SK-N-MC (cell line): ENCODE data around the gene MRAP.

Experiments used
- DNase-seq: peaks from one replicate; pipeline ENCODE4 v3.0.0-alpha.2; 2011; ENCODE audit warnings: low read depth, low spot score
- H3K27ac ChIP-seq: fragments of 200-600 bp; sonication (generic); 2 replicates; pipeline ENCODE4 v1.5.1; 2016; ENCODE audit warnings: mixed run types
- H3K36me3 ChIP-seq: fragments of 200-600 bp; sonication (generic); 2 replicates; pipeline ENCODE4 v1.6.1; 2017; ENCODE audit warnings: antibody characterized with exemption, low read length, mixed read lengths; ENCODE audit not compliant: insufficient read depth
- H3K4me3 ChIP-seq: fragments of 200-600 bp; sonication (generic); 2 replicates; pipeline ENCODE4 v1.5.1; 2016
- H3K9ac ChIP-seq: fragments of 200-600 bp; sonication (generic); 2 replicates; pipeline ENCODE4 v1.8.0; 2017; ENCODE audit warnings: mixed run types, mixed read lengths; ENCODE audit not compliant: insufficient read length
- H3K9me3 ChIP-seq: fragments of 200-600 bp; sonication (generic); 2 replicates; pipeline ENCODE4 v1.6.1; 2017; ENCODE audit warnings: low read depth, mild to moderate bottlenecking, antibody characterized with exemption, low read length, moderate library complexity, mixed read lengths
- EZH2 ChIP-seq: fragments of 200-600 bp; sonication (generic); IDR thresholded peaks from one replicate; pipeline ENCODE4 v1.6.1; 2017; ENCODE audit warnings: antibody characterized with exemption
- FOXP2 ChIP-seq: optimal IDR thresholded peaks from 2 replicates; pipeline ENCODE3; 2011; ENCODE audit warnings: mild to moderate bottlenecking, moderate library complexity; ENCODE audit not compliant: insufficient read depth; ENCODE audit errors: extremely low read length, control extremely low read depth
- POLR2AphosphoS5 ChIP-seq: IDR thresholded peaks from 2 replicates; pipeline ENCODE4 v1.6.1; 2012; ENCODE audit warnings: mild to moderate bottlenecking, low read depth, low read length, borderline replicate concordance

The MRAP gene

DNA sequence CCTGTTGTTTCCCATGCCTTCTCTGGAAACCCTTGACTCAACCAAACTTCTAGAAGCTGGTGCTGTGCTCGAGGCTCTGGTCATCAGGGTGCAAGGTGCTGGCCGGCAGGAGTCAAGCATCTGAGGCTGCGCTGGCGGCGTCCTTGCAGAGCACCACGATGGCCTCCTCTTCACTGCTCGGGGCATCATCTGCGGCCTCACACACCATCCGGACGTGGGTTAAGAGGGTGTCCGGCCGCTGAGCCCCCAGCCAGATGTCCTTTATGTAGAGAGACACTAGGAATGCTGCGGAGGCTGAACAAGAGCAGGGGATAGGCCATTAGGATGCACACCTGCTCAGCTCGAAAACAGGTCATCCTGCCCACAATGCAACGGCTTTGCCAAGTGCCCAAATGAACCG, 16.2 kb downstream of the MRAP start:
- H3K27ac ChIP-seq, result no peak overlapping the region
- no peak for DNase-seq
- H3K9me3 ChIP-seq, result no peaks in the 10 kb centered on the region
- TF ChIP-seq EZH2, result no peak
- no peak for TF ChIP-seq POLR2AphosphoS5
- no peak for TF ChIP-seq FOXP2
- H3K9ac ChIP-seq, result no peak overlapping the region
- H3K4me3 ChIP-seq, result no peak overlapping the region
- H3K36me3 ChIP-seq, result peaks cover 62% of the 10 kb centered on the region

GRCh38 chr21:32315511-32316281, 17.0 kb downstream of the MRAP start:
- no peak overlapping the region for H3K27ac ChIP-seq
- peaks cover 71% of the 10 kb centered on the region for H3K36me3 ChIP-seq
- TF ChIP-seq POLR2AphosphoS5 (no peak), EZH2 (no peak), FOXP2 (no peak)
- DNase-seq, result no peak
- no peak overlapping the region for H3K4me3 ChIP-seq
- no peaks in the 10 kb centered on the region for H3K9me3 ChIP-seq
- no peak overlapping the region for H3K9ac ChIP-seq

DNA sequence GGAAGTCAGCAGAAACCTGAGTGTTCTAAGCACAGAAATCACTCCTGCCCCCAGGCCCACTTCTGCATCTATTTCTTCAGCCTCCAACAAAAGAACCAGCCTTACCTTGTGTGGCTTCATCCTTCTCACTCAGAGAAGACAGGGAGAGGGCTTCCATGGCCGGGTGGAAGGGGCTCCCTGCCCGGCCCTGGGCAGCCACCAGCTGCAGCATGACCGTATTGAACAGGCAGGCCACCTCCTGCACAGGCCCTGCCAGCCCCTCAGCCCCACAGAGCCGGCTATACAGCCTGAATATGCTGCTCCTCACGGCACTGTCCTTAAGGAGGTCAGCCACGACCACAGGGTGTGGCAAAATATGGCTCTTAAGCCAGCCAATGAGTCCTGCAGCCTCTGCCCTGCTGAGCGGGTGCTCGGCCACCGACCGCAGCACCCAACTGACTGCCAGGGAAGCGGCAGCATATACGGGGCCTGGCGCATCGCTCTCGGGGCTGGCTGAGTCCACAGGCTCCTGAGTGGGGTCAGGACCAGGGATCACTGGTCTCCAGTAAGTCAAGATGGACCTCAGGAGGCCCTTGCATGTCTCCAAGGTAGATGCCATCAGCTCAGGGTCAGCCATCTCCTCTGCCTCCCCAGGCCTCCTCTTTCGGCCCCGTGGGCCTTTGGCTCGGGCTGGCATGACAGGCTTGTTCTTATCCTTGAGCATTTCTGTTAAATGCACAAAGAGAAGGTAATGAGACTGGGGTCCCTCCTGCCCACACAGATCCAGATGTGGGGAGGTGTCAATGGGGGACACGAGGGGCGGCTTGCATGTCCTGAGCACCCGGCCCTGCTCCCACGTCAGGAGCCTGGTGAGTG, 17.9 kb downstream of the MRAP start:
- no peak for DNase-seq
- no peak overlapping the region for H3K9ac ChIP-seq
- no peak overlapping the region for H3K4me3 ChIP-seq
- H3K36me3 ChIP-seq, result peaks cover 80% of the 10 kb centered on the region
- no peak overlapping the region for H3K27ac ChIP-seq
- H3K9me3 ChIP-seq, result no peaks in the 10 kb centered on the region
- TF ChIP-seq EZH2, result no peak
- TF ChIP-seq POLR2AphosphoS5, result no peak
- no peak for TF ChIP-seq FOXP2

GRCh38 chr21:32317726-32318125, 19.1 kb downstream of the MRAP start:
- Histone ChIP-seq H3K9ac (no peak overlapping the region), H3K4me3 (no peak overlapping the region), H3K9me3 (no peaks in the 10 kb centered on the region), H3K27ac (no peak overlapping the region), H3K36me3 (peaks cover 83% of the 10 kb centered on the region)
- no peak for TF ChIP-seq FOXP2
- TF ChIP-seq EZH2, result no peak
- TF ChIP-seq POLR2AphosphoS5, result no peak
- no peak for DNase-seq

- no peak overlapping the region for H3K27ac ChIP-seq
- TF ChIP-seq FOXP2 (no peak), EZH2 (no peak), POLR2AphosphoS5 (no peak)
- H3K9me3 ChIP-seq, result no peaks in the 10 kb centered on the region
- H3K9ac ChIP-seq, result no peak overlapping the region
- DNase-seq, result no peak
- H3K36me3 ChIP-seq, result peaks cover 93% of the 10 kb centered on the region
- H3K4me3 ChIP-seq, result no peak overlapping the region
These were observed 20.4 kb downstream of the MRAP start for GRCh38 chr21:32319012-32319411.

DNA sequence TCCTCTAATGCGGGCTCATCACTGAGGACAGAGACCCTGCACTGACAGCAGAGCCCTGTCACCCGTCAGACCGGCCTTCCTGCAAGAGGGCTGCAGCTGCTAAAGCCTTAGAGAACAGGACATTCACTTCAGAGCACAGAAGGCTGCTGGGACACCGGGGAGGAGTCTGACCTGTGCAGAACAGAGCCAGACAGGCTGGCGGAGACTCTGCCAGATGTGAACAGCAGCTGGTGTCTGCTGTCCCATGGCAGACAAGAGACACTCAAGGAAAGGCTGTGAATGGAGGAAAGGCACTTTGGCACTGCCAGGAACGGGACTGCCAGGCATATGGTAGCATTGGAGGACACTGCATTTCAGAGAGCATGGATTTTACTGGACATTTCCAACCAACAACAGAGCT, 21.4 kb downstream of the MRAP start:
- no peak for TF ChIP-seq FOXP2
- TF ChIP-seq POLR2AphosphoS5, result no peak
- TF ChIP-seq EZH2, result no peak

DNA sequence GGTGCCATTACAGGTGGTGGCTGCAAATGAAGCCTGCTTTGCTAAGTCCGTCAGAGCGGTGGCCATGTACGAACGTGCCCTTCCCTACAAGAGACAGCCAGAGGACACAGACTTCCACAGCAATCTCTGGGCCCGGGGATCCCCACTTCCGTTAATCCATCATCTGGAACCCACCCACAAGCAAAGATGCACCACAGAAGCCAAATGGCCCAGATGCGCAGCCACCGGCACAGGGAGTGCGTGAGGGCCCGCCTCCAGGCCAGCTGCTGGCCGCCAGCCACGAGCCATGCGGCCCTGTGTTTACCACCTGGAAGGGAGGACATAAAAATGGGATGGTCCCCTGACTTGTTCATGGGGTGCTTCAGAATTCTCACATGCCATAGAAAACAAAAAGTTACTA, 22.1 kb downstream of the MRAP start:
- TF ChIP-seq POLR2AphosphoS5, result no peak
- no peak for TF ChIP-seq EZH2
- no peak for TF ChIP-seq FOXP2
- no peak for DNase-seq

More for the DNA sequence above, 21.4 kb downstream of the MRAP start:
- Histone ChIP-seq H3K27ac (no peak overlapping the region), H3K36me3 (peaks cover 95% of the 10 kb centered on the region), H3K4me3 (no peak overlapping the region), H3K9ac (no peak overlapping the region), H3K9me3 (no peaks in the 10 kb centered on the region)
- no peak for DNase-seq

DNA sequence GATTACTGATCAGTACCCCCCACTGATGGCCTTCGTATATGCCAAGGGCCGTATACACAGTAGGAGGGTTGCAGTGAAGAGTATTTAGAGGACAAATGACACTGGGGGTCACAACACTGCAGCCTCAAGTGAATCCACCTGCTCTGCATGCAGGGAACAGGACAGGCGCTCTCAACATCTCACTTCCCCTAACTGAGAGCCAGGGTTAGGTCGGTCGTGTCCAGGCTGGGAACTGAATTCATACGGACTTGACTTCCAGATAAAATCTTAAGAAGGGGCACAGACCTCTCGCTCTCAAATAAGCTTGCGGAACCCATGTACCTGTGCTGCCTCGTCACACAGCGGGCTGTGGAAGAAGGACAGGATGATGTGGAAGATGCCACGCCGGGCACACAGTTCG, 22.8 kb downstream of the MRAP start:
- no peak overlapping the region for H3K27ac ChIP-seq
- H3K9me3 ChIP-seq, result no peaks in the 10 kb centered on the region
- TF ChIP-seq POLR2AphosphoS5, result no peak
- no peak for TF ChIP-seq EZH2
- no peak for TF ChIP-seq FOXP2
- H3K36me3 ChIP-seq, result peaks cover 98% of the 10 kb centered on the region
- no peak for DNase-seq
- H3K4me3 ChIP-seq, result no peak overlapping the region
- no peak overlapping the region for H3K9ac ChIP-seq

More for the DNA sequence above, 22.1 kb downstream of the MRAP start:
- H3K9ac ChIP-seq, result no peak overlapping the region
- H3K9me3 ChIP-seq, result no peaks in the 10 kb centered on the region
- H3K36me3 ChIP-seq, result peaks cover 98% of the 10 kb centered on the region
- H3K27ac ChIP-seq, result no peak overlapping the region
- H3K4me3 ChIP-seq, result no peak overlapping the region

- TF ChIP-seq POLR2AphosphoS5 (no peak), EZH2 (no peak), FOXP2 (no peak)
- H3K36me3 ChIP-seq, result peaks cover 97% of the 10 kb centered on the region
- H3K4me3 ChIP-seq, result no peak overlapping the region
- no peak for DNase-seq
- H3K27ac ChIP-seq, result no peak overlapping the region
- no peaks in the 10 kb centered on the region for H3K9me3 ChIP-seq
- H3K9ac ChIP-seq, result no peak overlapping the region
These were observed 23.4 kb downstream of the MRAP start for GRCh38 chr21:32322103-32322502.
